ENCODE results near the gene CACNB4.

DNA sequence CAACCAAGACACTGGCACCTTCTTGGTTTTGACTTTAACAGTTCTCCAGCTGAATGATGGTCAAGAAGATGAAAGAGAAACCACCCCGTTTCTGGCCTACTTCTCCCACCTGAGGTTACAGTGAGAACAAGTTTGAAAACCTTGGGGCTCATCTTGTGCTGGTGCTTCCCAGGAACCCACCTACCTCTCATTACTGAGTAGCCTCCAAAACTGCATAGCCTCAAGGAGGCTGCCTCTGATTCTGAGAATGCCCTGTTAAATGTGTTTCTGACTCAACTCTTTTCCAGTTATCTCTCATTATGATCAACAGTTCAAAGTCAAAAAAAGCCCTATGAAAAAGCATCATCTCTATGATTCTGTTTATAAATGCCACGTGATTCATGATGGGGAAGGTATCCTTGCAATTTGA is 121.9 kb downstream of the CACNB4 start:
- TF ChIP-seq EZH2phosphoT487 (IDR thresholded peaks at IDR 0.05; ENCODE audit: borderline replicate concordance) = no peak
- TF ChIP-seq, protein P1, sequence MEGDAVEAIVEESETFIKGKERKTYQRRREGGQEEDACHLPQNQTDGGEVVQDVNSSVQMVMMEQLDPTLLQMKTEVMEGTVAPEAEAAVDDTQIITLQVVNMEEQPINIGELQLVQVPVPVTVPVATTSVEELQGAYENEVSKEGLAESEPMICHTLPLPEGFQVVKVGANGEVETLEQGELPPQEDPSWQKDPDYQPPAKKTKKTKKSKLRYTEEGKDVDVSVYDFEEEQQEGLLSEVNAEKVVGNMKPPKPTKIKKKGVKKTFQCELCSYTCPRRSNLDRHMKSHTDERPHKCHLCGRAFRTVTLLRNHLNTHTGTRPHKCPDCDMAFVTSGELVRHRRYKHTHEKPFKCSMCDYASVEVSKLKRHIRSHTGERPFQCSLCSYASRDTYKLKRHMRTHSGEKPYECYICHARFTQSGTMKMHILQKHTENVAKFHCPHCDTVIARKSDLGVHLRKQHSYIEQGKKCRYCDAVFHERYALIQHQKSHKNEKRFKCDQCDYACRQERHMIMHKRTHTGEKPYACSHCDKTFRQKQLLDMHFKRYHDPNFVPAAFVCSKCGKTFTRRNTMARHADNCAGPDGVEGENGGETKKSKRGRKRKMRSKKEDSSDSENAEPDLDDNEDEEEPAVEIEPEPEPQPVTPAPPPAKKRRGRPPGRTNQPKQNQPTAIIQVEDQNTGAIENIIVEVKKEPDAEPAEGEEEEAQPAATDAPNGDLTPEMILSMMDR (conservative IDR thresholded peaks at IDR 0.05; ENCODE audit: low read length) = no peak

Data from Loucy (cell line).